HEK293 (cell line): ENCODE measurements around the gene TMEM176A.

Source experiments
- CTCF ChIA-PET: fragments of 350-600 bp; formaldehyde crosslinking; extraction: SDS; loops from one replicate; lab custom pipeline; 2021; ENCODE audit warnings: antibody characterized with exemption; lab: Yijun Ruan, JAX
- POLR2A ChIA-PET: fragments of 300-600 bp; formaldehyde crosslinking; extraction: SDS; loops from one replicate; lab custom pipeline; 2020; ENCODE audit warnings: antibody characterized with exemption, inconsistent platforms; lab: Yijun Ruan, JAX
- H3K27ac ChIP-seq: fragments of 200-500 bp; sonication (Bioruptor generic); 2 replicates; pipeline ENCODE4 v1.5.1; 2014; ENCODE audit warnings: low read depth, low read length, control low read depth, inconsistent platforms; ENCODE audit errors: extremely low read depth
- H3K36me3 ChIP-seq, 2 experiments: fragments of 200-500 bp in 1 of 2; sonication (Bioruptor generic) in 1 of 2; 1 replicate in 1 of 2; 2 replicates in 1 of 2; pipeline ENCODE4 v1.5.1; 2014 to 2017; ENCODE audit warnings: inconsistent platforms in 2 of 2, low read length in 2 of 2; ENCODE audit not compliant: control insufficient read depth in 2 of 2, insufficient read depth in 1 of 2
- H3K4me1 ChIP-seq: fragments of 200-500 bp; sonication (Bioruptor generic); 2 replicates; pipeline ENCODE4 v1.5.1; 2014; ENCODE audit warnings: mild to moderate bottlenecking, low read length, inconsistent platforms; ENCODE audit not compliant: control insufficient read depth, insufficient read depth
- H3K4me3 ChIP-seq: 2 replicates; pipeline ENCODE4 v1.5.1; 2011; ENCODE audit warnings: low read depth, mild to moderate bottlenecking, control low read depth, low read length, moderate library complexity
- H3K9me3 ChIP-seq: fragments of 200-500 bp; sonication (Bioruptor generic); 2 replicates; pipeline ENCODE4 v1.5.1; 2014; ENCODE audit warnings: low read depth, low read length, inconsistent platforms; ENCODE audit not compliant: control insufficient read depth, insufficient read depth
- HOXA7 ChIP-seq: sonication (generic); formaldehyde crosslinking; IDR thresholded peaks from 2 replicates; pipeline ENCODE4 v1.8.1; 2022; ENCODE audit warnings: missing genetic modification reagents, borderline replicate concordance
- HOXC10 ChIP-seq: sonication (generic); formaldehyde crosslinking; IDR thresholded peaks from 2 replicates; pipeline ENCODE4 v1.8.1; 2023; ENCODE audit warnings: mild to moderate bottlenecking, missing genetic modification reagents
- INSM2 ChIP-seq: fragments of 450-650 bp; formaldehyde crosslinking; IDR thresholded peaks from 2 replicates; pipeline ENCODE4 v1.5.1; 2016; ENCODE audit warnings: missing biosample characterization, missing genetic modification characterization
- KLF8 ChIP-seq: fragments of 450-650 bp; formaldehyde crosslinking; IDR thresholded peaks from 2 replicates; pipeline ENCODE4 v1.5.1; 2016; ENCODE audit warnings: missing biosample characterization, missing genetic modification characterization
- SETDB1 ChIP-seq: IDR thresholded peaks from one replicate; pipeline ENCODE4 v1.6.1; 2017; ENCODE audit warnings: mild to moderate bottlenecking, low read length, moderate library complexity, mixed read lengths; ENCODE audit not compliant: insufficient read length
- ZFP41 ChIP-seq: fragments of 450-650 bp; formaldehyde crosslinking; IDR thresholded peaks from 2 replicates; pipeline ENCODE4 v1.5.1; 2016; ENCODE audit warnings: missing biosample characterization, missing genetic modification characterization, borderline replicate concordance
- ZNF112 ChIP-seq: fragments of 450-650 bp; formaldehyde crosslinking; IDR thresholded peaks from 2 replicates; pipeline ENCODE4 v1.5.0; 2017; ENCODE audit warnings: missing biosample characterization, missing genetic modification characterization
- ZNF214 ChIP-seq: fragments of 450-650 bp; formaldehyde crosslinking; IDR thresholded peaks from 2 replicates; pipeline ENCODE4 v1.5.1; 2017; ENCODE audit warnings: missing biosample characterization, mild to moderate bottlenecking, missing genetic modification characterization, borderline replicate concordance
- ZNF239 ChIP-seq: fragments of 450-650 bp; formaldehyde crosslinking; IDR thresholded peaks from 2 replicates; pipeline ENCODE4 v1.5.1; 2016; ENCODE audit warnings: missing biosample characterization, missing genetic modification characterization
- ZNF335 ChIP-seq: fragments of 450-650 bp; formaldehyde crosslinking; conservative IDR thresholded peaks from 2 replicates; pipeline ENCODE4 v1.5.1; 2016; ENCODE audit warnings: missing biosample characterization, missing genetic modification characterization
- ZNF341 ChIP-seq: fragments of 450-650 bp; formaldehyde crosslinking; IDR thresholded peaks from 2 replicates; pipeline ENCODE4; 2016; ENCODE audit warnings: low read depth, missing biosample characterization, missing genetic modification characterization
- ZNF416 ChIP-seq: fragments of 450-650 bp; formaldehyde crosslinking; IDR thresholded peaks from 2 replicates; pipeline ENCODE4 v1.5.1; 2016; ENCODE audit warnings: missing biosample characterization, missing genetic modification characterization
- ZNF529 ChIP-seq: fragments of 450-650 bp; formaldehyde crosslinking; IDR thresholded peaks from 2 replicates; pipeline ENCODE4 v1.5.1; 2017; ENCODE audit warnings: missing genetic modification characterization, missing biosample characterization; ENCODE audit not compliant: insufficient replicate concordance
- ZNF548 ChIP-seq: fragments of 450-650 bp; formaldehyde crosslinking; IDR thresholded peaks from 2 replicates; pipeline ENCODE4 v1.5.1; 2016; ENCODE audit warnings: missing biosample characterization, missing genetic modification characterization
- ZNF654 ChIP-seq: fragments of 450-650 bp; formaldehyde crosslinking; IDR thresholded peaks from 2 replicates; pipeline ENCODE4 v1.5.1; 2016; ENCODE audit warnings: low read depth, missing biosample characterization, missing genetic modification characterization
- ZNF658 ChIP-seq: fragments of 450-650 bp; formaldehyde crosslinking; IDR thresholded peaks from 2 replicates; pipeline ENCODE4; 2016; ENCODE audit warnings: missing biosample characterization, missing genetic modification characterization
- ZNF660 ChIP-seq: fragments of 450-650 bp; IDR thresholded peaks from 2 replicates; pipeline ENCODE4 v1.5.1; 2018; ENCODE audit warnings: missing biosample characterization, mild to moderate bottlenecking, missing genetic modification characterization
- ZNF664 ChIP-seq: fragments of 450-650 bp; formaldehyde crosslinking; IDR thresholded peaks from 2 replicates; pipeline ENCODE4 v1.5.1; 2016; ENCODE audit warnings: missing biosample characterization, missing genetic modification characterization
- ZNF707 ChIP-seq: fragments of 450-650 bp; formaldehyde crosslinking; IDR thresholded peaks from 2 replicates; pipeline ENCODE4 v1.5.1; 2016; ENCODE audit warnings: missing biosample characterization, missing genetic modification characterization
- ZNF776 ChIP-seq: fragments of 450-650 bp; formaldehyde crosslinking; IDR thresholded peaks from 2 replicates; pipeline ENCODE4 v1.5.0; 2017; ENCODE audit warnings: missing biosample characterization, missing genetic modification characterization, borderline replicate concordance
- ZNF785 ChIP-seq: fragments of 450-650 bp; formaldehyde crosslinking; IDR thresholded peaks from 2 replicates; pipeline ENCODE4 v1.5.1; 2016; ENCODE audit warnings: missing biosample characterization, missing genetic modification characterization
- TF ChIP-seq, protein P1 (sequence below): fragments of 450-650 bp; formaldehyde crosslinking; IDR thresholded peaks from 2 replicates; pipeline ENCODE4; 2016; ENCODE audit warnings: missing biosample characterization, missing genetic modification characterization

Gene TMEM176A

DNA sequence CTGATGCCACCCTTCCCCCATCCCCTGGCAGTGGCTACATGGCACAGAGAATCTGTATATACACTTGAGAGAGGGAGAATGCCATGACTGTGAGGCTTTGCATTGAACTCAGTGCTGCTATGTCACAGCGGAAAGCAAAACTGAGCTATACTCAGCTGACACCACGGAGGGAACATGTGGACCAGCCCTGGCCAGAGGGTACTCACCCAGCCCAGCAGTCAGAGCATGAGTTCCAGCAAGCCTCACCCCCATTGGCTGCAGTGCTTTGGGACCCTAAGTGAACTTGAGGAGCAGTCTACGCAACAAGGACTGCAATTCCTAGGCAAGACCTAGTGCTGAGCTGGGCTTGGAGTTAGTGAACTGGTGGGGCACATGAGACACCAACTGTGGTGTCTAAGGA lies 41.4 kb downstream of the TMEM176A start:
- TF ChIP-seq ZNF548 (tag by site-specific recombination), result no peak
- CTCF ChIA-PET, result interaction anchor here (1.0 kb wide), 1 partner anchor 177 kb away, joined by 3 read pairs; no protein-coding TSS in a partner anchor
- Histone ChIP-seq H3K4me1 (no peaks in the 10 kb centered on the region), H3K4me3 (no peak overlapping the region), H3K36me3 (no peaks in the 10 kb centered on the region), H3K27ac (no peak overlapping the region), H3K9me3 (no peaks in the 10 kb centered on the region)
- POLR2A ChIA-PET, result no interaction called here

DNA sequence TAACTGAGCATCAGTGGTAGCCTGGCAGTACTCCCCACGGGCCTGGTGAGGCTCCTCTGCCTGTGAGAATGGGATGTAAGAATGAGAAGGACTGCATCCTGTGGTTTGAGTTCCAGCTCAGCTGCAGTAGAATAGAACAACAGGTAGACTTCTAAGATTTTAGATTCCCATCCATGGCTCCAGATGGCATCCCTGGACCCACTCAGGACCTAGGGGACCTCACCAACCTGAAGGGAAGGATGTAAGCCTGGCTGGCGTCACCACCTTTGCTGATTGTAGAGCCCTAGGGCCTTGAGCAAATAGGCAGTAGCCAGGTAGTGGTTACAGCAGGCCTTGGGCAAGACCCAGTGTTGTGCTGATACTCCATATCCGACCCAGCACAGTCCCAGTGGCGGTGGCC lies 42.1 kb downstream of the TMEM176A start:
- Histone ChIP-seq H3K27ac (no peak overlapping the region), H3K4me1 (no peaks in the 10 kb centered on the region), H3K4me3 (no peak overlapping the region), H3K36me3 (no peaks in the 10 kb centered on the region), H3K9me3 (no peaks in the 10 kb centered on the region)
- TF ChIP-seq SETDB1, result no peak
- TF ChIP-seq ZNF341 (tag by site-specific recombination), result no peak
- TF ChIP-seq ZNF416, result no peak
- TF ChIP-seq ZNF529 (tag by site-specific recombination), result no peak
- TF ChIP-seq, protein P1, sequence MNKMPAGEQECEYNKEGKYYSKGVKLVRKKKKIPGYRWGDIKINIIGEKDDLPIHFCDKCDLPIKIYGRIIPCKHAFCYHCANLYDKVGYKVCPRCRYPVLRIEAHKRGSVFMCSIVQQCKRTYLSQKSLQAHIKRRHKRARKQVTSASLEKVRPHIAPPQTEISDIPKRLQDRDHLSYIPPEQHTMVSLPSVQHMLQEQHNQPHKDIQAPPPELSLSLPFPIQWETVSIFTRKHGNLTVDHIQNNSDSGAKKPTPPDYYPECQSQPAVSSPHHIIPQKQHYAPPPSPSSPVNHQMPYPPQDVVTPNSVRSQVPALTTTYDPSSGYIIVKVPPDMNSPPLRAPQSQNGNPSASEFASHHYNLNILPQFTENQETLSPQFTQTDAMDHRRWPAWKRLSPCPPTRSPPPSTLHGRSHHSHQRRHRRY (tag by site-specific recombination), result no peak
- TF ChIP-seq KLF8 (tag by site-specific recombination), result no peak
- no peak for TF ChIP-seq ZFP41 (tag by site-specific recombination)
- TF ChIP-seq ZNF664 (tag by site-specific recombination), result no peak
- TF ChIP-seq INSM2 (tag by site-specific recombination), result no peak
- no peak for TF ChIP-seq HOXA7 (CRISPR knock-in tag)
- TF ChIP-seq ZNF658 (tag by site-specific recombination), result no peak
- TF ChIP-seq ZNF785 (tag by site-specific recombination), result no peak
- TF ChIP-seq ZNF654, result no peak
- ChIA-PET POLR2A (no interaction called here), CTCF (interaction anchor here (0.7 to 1.0 kb wide), 2 partner anchors 146 to 176 kb away, joined by 3 read pairs; no protein-coding TSS in a partner anchor)

DNA sequence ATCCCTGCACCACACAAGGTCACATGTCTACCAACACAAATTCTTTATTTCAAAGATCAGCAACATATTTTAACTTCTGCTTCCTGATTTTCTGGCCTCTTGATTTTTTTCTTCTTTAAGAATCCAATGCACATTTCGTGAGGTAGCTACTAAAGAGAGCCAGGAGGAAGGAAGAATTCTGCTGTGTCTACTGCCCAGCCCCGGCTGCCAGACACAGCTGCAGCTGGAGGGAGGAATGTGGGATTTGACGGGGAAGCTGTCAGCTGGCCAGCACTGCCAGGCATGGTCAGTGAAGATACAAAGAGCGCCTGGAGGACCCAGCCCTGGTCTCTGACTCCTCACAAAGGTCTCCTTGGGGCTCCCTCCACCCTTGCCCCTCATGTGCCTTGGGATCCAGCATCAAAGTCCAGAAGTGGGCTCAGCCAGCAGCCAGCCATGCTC lies 44.9 kb downstream of the TMEM176A start:
- CTCF ChIA-PET, result interaction anchor here (1.0 kb wide), 1 partner anchor 32 kb away, joined by 3 read pairs; no protein-coding TSS in a partner anchor
- H3K27ac ChIP-seq, result no peak overlapping the region
- no peak for TF ChIP-seq ZNF335 (tag by site-specific recombination)
- no peak for TF ChIP-seq ZNF239
- no peak for TF ChIP-seq HOXC10
- TF ChIP-seq ZNF112 (tag by site-specific recombination), result no peak
- TF ChIP-seq ZNF214 (tag by site-specific recombination), result no peak
- TF ChIP-seq ZNF707 (tag by site-specific recombination), result no peak
- no peak for TF ChIP-seq ZNF776 (tag by site-specific recombination)
- TF ChIP-seq ZNF660 (tag by site-specific recombination), result no peak
- no peaks in the 10 kb centered on the region for H3K9me3 ChIP-seq
- POLR2A ChIA-PET, result no interaction called here
- no peaks in the 10 kb centered on the region for H3K36me3 ChIP-seq
- no peaks in the 10 kb centered on the region for H3K4me1 ChIP-seq
- no peak overlapping the region for H3K4me3 ChIP-seq
